SU-DHL-6 (cell line): ENCODE measurements around the gene BASP1.

ENCODE experiments used
- H2AFZ ChIP-seq: fragments of 200-600 bp; sonication (generic); 2 replicates; pipeline ENCODE4 v1.6.1; 2014; ENCODE audit warnings: low read depth, mild to moderate bottlenecking, moderate library complexity, mixed read lengths, antibody characterized with exemption, low read length; ENCODE audit not compliant: severe bottlenecking
- H3F3A ChIP-seq: fragments of 200-600 bp; shearing (Covaris generic); 2 replicates; pipeline ENCODE4 v1.6.0; 2016; ENCODE audit warnings: antibody characterized with exemption, mild to moderate bottlenecking; ENCODE audit not compliant: insufficient read depth
- H3K27ac ChIP-seq: fragments of 200-600 bp; sonication (generic); 2 replicates; pipeline ENCODE4 v1.5.1; 2016; ENCODE audit warnings: low read depth, mild to moderate bottlenecking, low read length, moderate library complexity, mixed read lengths
- H3K27me3 ChIP-seq: fragments of 200-600 bp; sonication (generic), shearing (Covaris generic); 2 replicates; pipeline ENCODE4 v1.6.0; 2014; ENCODE audit warnings: mild to moderate bottlenecking, low read length
- H3K36me3 ChIP-seq: fragments of 200-600 bp; sonication (generic); 2 replicates; pipeline ENCODE4 v1.6.1; 2014; ENCODE audit warnings: mild to moderate bottlenecking, low read length, mixed read lengths
- H3K4me2 ChIP-seq: fragments of 300-600, 200-600 bp; shearing (Covaris generic), sonication (generic); 2 replicates; pipeline ENCODE4 v1.6.0; 2014; ENCODE audit warnings: low read length, low read depth, mild to moderate bottlenecking; ENCODE audit not compliant: poor library complexity, severe bottlenecking
- H3K4me3 ChIP-seq: fragments of 200-600 bp; sonication (generic); 2 replicates; pipeline ENCODE4 v1.5.1; 2014; ENCODE audit warnings: antibody characterized with exemption, low read length, mild to moderate bottlenecking, mixed read lengths; ENCODE audit not compliant: insufficient read depth, poor library complexity, severe bottlenecking
- H3K79me2 ChIP-seq: fragments of 200-600 bp; sonication (generic); 2 replicates; pipeline ENCODE4 v1.6.1; 2014; ENCODE audit warnings: mild to moderate bottlenecking, low read length, moderate library complexity; ENCODE audit not compliant: insufficient read depth
- H3K9ac ChIP-seq: fragments of 200-600 bp; sonication (generic); 2 replicates; pipeline ENCODE4 v1.7.0; 2014; ENCODE audit warnings: mild to moderate bottlenecking, low read length
- H3K9me2 ChIP-seq: fragments of 200-600 bp; sonication (generic); replicated peaks from 2 replicates; pipeline ENCODE4 v1.6.1; 2014; ENCODE audit warnings: low read length; ENCODE audit not compliant: insufficient read depth
- H3K9me3 ChIP-seq: fragments of 200-600 bp; sonication (generic); 2 replicates; pipeline ENCODE4 v1.6.1; 2014; ENCODE audit warnings: low read length, mixed read lengths; ENCODE audit not compliant: insufficient read depth
- H4K20me1 ChIP-seq: fragments of 200-600 bp; sonication (generic); 2 replicates; pipeline ENCODE4 v1.6.1; 2014; ENCODE audit warnings: low read depth, mild to moderate bottlenecking, antibody characterized with exemption, low read length, moderate library complexity, mixed read lengths
- CTCF ChIP-seq: fragments of 200-600 bp; sonication (generic); IDR thresholded peaks from one replicate; pipeline ENCODE4 v1.5.1; 2017; ENCODE audit warnings: antibody characterized with exemption, mild to moderate bottlenecking, low read length, moderate library complexity; ENCODE audit not compliant: insufficient read depth, poor library complexity, severe bottlenecking
- EZH2phosphoT487 ChIP-seq: fragments of 200-600 bp; sonication (generic), shearing (Covaris generic); conservative IDR thresholded peaks from 2 replicates; pipeline ENCODE4 v1.6.1; 2018; ENCODE audit warnings: mild to moderate bottlenecking, antibody characterized with exemption, low read length, moderate library complexity, mixed read lengths

BASP1 gene

GRCh38 chr5:17230191-17230590, 12.8 kb downstream of the BASP1 start:
- H3K9me2 ChIP-seq = no peaks in the 10 kb centered on the region
- TF ChIP-seq CTCF (no peak), EZH2phosphoT487 (no peak)

GRCh38 chr5:17230808-17231525, 13.5 kb downstream of the BASP1 start:
- H3K79me2 ChIP-seq = peaks cover 99% of the 10 kb centered on the region

More at GRCh38 chr5:17230191-17230590, 12.8 kb downstream of the BASP1 start:
- no peak overlapping the region for H3K9ac ChIP-seq
- H3K27ac ChIP-seq = no peak overlapping the region
- peaks cover 77% of the 10 kb centered on the region for H4K20me1 ChIP-seq
- H3K4me2 ChIP-seq = no peak overlapping the region
- H3K36me3 ChIP-seq = peaks cover 34% of the 10 kb centered on the region
- H3K9me3 ChIP-seq = no peaks in the 10 kb centered on the region
- peaks cover 99% of the 10 kb centered on the region for H3K79me2 ChIP-seq
- no peaks in the 10 kb centered on the region for H3K27me3 ChIP-seq
- H3F3A ChIP-seq = peaks cover 13% of the 10 kb centered on the region; the same call in 1 of the 2 replicates
- no peak overlapping the region for H3K4me3 ChIP-seq
- no peak overlapping the region for H2AFZ ChIP-seq

GRCh38 chr5:17232405-17232804, 15.0 kb downstream of the BASP1 start:
- H3F3A ChIP-seq = peaks cover 7% of the 10 kb centered on the region; the same call in 1 of the 2 replicates

More at GRCh38 chr5:17230808-17231525, 13.5 kb downstream of the BASP1 start:
- Histone ChIP-seq H3F3A (peaks cover 11% of the 10 kb centered on the region; the same call in 1 of the 2 replicates), H3K36me3 (peaks cover 35% of the 10 kb centered on the region), H3K4me3 (no peak overlapping the region), H3K9ac (no peak overlapping the region), H3K27ac (no peak overlapping the region), H2AFZ (no peak overlapping the region), H3K9me3 (no peaks in the 10 kb centered on the region), H3K4me2 (no peak overlapping the region), H3K9me2 (no peaks in the 10 kb centered on the region), H3K27me3 (no peaks in the 10 kb centered on the region), H4K20me1 (peaks cover 77% of the 10 kb centered on the region)
- TF ChIP-seq CTCF = no peak
- TF ChIP-seq EZH2phosphoT487 = no peak

More at GRCh38 chr5:17232405-17232804, 15.0 kb downstream of the BASP1 start:
- TF ChIP-seq CTCF (no peak), EZH2phosphoT487 (no peak)
- no peaks in the 10 kb centered on the region for H3K9me2 ChIP-seq
- peaks cover 100% of the 10 kb centered on the region for H3K79me2 ChIP-seq
- no peak overlapping the region for H3K4me2 ChIP-seq
- H3K27me3 ChIP-seq = no peaks in the 10 kb centered on the region
- H4K20me1 ChIP-seq = peaks cover 76% of the 10 kb centered on the region
- no peak overlapping the region for H2AFZ ChIP-seq
- H3K9ac ChIP-seq = no peak overlapping the region
- H3K36me3 ChIP-seq = peaks cover 33% of the 10 kb centered on the region
- no peak overlapping the region for H3K4me3 ChIP-seq
- H3K9me3 ChIP-seq = no peaks in the 10 kb centered on the region
- H3K27ac ChIP-seq = no peak overlapping the region
